NCI-H748 (cell line): ENCODE results near the gene IGLL5.
"Not testable (repeated sequence)": the region's sequence is repeated elsewhere in the genome, so short reads cannot be mapped to it uniquely, and the experiment has no call there.

Experiments used
- DNase-seq: peaks from one replicate; lab custom pipeline; 2025; ENCODE audit not compliant: unreplicated experiment; lab: John Stamatoyannopoulos, UW

IGLL5 gene

GRCh38 chr22:22912988-22913253, 25.3 kb downstream of the IGLL5 start:
- DNase-seq = no peak

GRCh38 chr22:22913989-22914388, 26.4 kb downstream of the IGLL5 start:
- DNase-seq = no peak

DNA sequence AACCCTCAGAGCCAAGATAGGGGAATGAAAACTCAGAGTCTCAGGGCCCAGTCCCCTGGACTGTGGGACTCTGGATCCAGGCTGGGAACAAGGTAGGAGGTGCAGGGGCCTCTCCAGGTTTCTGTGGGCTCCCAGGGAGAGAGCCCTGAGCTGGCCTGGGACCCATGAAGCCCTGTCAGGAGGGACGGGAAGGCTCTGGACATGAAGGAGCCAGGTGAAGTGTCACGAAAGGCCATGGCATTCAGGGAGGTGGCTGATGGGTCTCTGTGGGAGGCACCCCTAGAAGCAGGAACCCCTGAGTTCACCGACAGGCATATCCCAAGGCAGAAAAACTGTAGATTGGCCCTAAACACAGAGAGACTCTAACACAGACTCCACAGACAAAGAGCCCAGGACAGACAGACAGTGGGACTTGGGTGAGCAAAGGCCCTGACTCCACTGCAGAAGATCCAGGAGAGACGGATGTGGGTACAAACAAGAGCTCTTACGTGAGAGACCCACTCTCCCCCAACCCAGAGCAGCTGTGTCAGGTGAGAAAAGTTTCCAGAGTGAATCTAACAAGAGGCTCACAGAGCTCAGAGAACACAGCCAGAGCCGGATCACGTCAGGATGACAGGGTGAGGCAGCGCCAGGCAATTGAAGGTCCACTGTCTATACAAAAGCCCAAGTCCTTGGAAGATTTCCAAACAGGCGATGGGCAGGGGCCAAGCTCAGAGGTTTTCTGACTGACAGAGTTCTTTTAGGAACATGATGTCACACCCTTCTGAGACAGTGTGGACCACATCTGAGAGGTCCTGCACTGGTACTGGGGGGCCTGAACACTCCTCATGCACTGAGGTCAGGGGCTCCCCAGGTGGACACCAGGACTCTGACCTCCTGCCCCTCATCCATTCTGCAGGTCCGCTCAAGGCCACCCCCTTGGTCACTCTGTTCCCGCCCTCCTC, 27.4 kb downstream of the IGLL5 start:
- DNase-seq = no peak

GRCh38 chr22:22915670-22916035, 28.0 kb downstream of the IGLL5 start:
- DNase-seq = no peak

- DNase-seq = no peak
These were observed 28.8 kb downstream of the IGLL5 start for GRCh38 chr22:22916215-22916951.

GRCh38 chr22:22916952-22917290, 29.3 kb downstream of the IGLL5 start:
- no peak for DNase-seq

- DNase-seq = no peak
These were observed 29.8 kb downstream of the IGLL5 start for GRCh38 chr22:22917377-22917776.

- no peak for DNase-seq
These were observed 30.8 kb downstream of the IGLL5 start for GRCh38 chr22:22918297-22918965.

- no peak for DNase-seq
These were observed 31.4 kb downstream of the IGLL5 start for GRCh38 chr22:22919041-22919440.

DNA sequence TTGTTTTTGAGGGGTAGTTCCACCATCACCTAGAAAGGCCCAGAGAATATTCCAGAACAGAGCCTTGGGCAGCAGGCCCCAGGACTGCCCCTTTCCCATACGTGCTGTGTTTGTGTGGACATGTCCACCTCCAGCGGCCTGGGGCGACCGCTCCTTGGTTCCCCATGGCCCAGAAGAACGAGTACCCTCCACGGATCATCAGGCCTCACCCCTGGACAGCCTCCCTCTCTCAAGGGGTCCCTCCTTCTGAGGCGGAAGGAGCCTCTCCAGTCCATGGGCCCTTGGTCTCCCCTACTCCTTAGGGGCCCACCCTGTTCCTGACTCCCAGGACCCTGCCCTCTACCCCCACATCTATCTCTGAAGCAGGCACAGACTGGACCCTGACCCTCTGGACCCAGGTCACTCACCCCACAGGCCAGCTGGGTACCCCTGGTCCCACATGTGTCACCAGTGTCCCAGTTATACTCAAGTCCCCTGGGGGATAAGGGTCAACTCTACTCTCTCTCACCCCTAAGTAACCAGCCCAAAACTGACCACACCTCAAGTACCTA, 32.6 kb downstream of the IGLL5 start:
- DNase-seq = no peak

- DNase-seq = no peak
These were observed 33.4 kb downstream of the IGLL5 start for GRCh38 chr22:22920910-22921550.

DNA sequence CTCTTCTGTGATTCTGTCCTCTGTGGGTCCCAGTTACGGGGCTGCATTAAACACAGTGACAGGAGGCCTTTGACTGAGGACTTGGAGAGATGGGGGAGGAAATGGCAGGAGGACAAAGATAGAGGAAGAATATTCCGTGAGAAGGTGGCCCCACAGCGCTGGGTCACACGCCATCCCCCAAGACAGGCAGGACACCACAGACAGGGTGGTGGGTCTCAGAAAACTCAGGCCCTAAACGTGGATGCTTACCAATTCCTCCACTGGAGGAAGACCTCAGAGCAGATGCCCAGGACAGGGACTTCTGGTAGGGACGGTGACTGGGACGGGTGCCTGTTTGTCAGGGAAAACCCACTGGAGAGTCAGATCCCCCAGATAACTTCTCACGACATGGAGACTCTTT, 34.0 kb downstream of the IGLL5 start:
- DNase-seq = no peak

GRCh38 chr22:22922092-22922953, 34.7 kb downstream of the IGLL5 start:
- not testable (repeated sequence) for DNase-seq

DNA sequence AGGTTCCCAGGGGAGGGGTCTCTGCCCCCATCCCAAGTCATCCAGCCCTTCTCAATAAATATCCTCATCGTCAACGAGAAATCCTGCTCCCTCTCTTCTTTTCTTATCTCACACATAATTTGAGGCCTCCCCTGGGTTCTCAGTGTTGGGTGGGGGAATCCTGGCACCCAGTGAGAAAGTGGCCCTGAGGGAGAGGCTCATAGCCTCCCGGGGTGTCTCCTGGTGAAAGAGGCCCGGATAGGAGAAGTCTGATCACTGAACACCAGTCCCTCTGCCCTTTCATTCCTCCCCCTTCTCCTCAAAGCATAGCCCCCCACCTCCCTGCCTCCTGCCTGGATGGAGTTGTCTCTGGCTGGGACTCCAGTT, 35.3 kb downstream of the IGLL5 start:
- DNase-seq = no peak

DNA sequence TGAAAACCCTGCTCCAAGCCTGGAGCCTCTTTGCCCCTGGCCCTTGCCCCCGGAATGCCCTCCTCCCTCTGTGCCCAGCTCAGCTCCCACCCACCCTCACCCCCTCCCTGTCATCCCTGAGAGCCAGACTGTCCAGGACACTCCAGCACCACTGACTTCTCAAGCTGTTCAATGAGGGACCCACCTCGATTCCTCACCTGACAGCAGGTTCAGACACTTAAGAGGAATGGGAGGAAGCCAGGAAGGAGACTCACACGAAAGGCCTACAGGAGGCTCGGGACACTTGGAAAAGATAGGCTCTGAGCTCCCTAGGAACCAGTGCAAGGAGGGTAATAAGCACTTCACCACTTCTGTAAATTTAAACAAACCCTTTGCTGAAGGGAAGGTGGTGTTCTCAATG, 35.8 kb downstream of the IGLL5 start:
- no peak for DNase-seq

DNA sequence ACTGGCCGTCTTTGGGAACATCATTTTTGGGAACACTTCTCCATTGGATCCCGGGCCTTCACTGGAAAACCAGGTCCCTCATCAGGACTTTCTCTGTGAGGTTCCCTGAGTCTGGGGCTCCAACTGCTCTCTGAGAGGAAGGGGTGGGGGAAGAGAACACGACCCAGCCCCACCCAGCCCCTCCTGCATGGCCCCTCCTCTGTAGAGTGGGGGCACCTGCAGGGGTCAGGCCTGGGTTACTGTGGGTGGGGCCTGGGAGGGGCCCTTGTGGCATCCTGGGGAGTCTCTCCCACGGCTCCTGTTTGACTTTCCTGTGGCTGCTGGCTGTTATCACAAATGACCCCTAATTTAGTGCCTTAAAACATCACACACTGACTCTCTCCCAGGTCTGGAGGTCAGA, 36.3 kb downstream of the IGLL5 start:
- DNase-seq = no peak

- no peak for DNase-seq
These were observed 36.9 kb downstream of the IGLL5 start for GRCh38 chr22:22924369-22925145.

DNA sequence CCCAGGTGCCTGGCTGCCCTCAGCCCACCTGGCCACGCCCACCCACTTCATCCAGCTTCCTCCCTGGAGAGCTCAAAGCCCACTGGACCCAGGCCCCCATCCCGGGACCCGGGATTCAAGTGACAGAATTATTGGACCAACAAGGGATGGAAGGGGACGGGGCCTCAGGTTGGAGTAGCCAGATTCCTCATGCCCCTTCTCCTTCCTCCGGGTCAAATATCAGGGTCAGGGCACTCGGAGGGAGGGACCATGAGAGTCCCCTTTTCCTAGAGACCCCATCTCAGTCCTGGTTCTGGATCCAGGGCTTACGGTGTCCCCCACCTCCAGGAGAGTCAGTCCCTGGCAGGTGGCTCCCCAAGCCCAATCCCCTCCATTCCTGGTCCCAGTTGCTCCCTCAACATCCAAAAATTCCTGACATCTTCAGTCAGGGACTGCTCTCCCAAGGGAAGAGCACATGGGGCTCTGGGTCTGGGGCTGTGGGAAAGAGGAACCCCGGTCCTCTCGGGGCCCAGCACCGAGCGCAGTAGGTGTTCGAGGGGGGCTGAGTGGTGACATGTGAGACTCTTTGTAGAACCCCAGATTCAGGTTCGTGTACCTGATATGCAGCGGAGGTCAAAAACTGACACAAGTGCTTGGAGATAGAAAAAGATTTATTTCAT, 37.7 kb downstream of the IGLL5 start:
- no peak for DNase-seq

DNA sequence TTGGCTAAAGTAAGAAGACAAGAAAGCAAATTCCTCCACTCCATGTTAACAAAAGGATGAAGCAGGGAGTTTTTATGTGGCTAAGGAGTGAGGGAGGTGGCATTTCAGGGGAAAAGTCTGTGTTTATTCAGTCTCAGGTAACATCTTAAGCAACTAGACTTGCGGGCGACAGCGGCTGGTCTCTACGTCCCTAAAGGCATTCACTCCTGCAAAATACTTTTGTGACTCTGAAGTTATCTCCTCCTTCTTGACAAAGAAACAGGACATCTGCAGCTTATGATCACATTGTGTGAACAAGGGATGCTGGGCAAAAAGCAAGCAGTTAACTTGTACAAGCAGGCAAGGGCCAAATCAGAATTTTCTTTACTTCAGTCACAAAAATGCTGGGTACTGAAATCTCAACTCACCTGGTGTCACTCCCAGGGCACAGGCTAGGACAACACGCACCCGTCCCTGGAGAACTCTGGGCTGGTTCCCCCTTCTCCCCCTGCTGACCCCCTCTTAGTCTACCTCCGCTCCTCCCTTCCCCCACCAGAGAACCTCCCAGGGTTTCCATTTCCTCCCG, 38.3 kb downstream of the IGLL5 start:
- DNase-seq = no peak
